MV-4-11 (cell line): ENCODE results near the gene ZC3H18.
A peak's percentile ranks its signal among the peaks of the same experiment; 100 is the strongest.

Experiments used
- DNase-seq: peaks from one replicate; lab custom pipeline; 2025; lab: John Stamatoyannopoulos, UW

ZC3H18 gene

DNA sequence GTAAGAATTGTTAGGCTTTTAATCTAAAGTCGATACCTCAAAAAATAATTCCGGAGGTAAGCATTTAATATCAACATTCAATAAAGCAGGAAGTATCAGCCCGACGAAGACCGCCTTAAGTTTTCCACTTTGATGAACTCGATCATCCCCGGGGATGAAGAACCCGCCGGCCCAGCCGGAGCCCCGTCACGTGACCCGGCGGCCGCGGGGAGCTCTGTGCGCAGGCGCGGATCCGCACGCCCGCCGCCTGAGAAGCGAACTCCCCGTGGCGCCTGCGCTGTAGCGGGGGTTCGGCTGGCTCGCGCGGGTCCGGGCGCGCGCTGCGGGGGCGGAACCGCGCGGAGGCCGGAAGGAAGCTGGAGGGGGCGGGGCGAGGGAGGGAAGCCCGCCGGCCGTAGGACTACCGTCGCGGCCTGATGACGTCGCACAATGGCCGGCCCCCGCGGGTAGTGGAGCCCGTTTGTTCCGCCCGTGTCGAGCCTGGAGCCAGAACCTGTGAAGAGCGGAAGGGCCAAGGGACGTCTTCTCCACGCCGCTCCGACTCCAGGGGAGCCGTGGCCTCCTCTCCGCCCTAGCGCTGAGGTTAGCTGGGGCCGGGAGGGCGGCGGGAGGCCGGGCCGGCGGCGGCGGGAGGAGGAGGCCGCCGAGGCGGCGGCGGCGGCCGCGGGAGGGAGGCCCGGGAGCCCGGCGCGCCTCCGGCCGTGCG, at the start of gene ZC3H18:
Gene ZC3H18 (plus strand): TSS at position 419 of the 706 bp plus-strand sequence. CDS start 6,721 bp downstream, outside the sequence.
- DNase-seq = peak; percentile 88

DNA sequence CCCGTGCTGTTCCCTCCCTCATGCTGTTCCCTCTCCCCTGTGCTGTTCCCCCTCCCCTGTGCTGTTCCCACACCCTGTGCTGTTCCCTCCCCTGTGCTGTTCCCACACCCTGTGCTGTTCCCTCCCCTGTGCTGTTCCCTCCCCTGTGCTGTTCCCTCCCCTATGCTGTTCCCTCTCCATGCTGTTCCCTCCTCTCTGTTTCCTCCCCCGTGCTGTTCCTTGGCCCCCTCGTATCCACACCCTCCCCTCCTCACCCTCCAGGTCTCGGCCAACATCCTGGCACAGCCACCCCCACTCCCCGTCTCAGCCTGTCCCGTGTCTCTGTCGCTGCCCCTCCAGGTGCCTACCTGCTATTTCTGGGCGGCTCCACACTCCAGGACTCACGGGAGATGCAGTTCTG, 48.5 kb upstream of the ZC3H18 start:
- DNase-seq = no peak

DNA sequence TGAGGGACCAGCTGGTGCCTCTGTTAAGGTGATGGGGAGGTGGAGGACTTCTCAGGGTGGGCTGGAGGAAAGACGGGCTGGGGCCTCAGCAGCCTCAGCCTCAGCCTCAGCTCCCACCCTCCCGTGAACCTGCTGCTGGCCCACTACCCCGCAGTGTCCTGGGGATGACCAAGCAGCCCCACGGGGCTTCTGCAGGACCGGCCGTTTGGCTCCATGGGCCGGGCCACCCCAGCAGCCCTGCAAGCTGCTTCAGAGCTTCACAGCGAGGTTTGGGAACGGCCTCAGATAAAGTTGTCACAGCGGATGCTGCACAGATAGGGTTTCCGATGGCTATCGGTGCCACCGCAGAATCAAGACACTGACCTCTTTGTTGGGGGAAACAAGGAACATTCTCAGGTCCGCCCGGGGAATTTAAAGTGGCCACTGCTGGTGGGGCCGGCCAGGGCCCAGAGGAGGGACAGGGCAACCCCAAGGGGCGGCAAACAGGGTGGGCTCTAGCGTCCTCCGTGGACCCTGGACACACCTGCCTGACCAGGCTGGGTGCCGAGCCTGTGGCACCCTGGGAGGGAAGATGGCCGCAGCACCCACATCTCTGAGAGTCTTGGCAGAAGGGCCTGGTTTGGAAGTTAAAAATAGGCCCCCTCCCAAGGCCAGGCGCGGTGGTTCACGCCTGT, 47.8 kb upstream of the ZC3H18 start:
- DNase-seq = no peak

DNA sequence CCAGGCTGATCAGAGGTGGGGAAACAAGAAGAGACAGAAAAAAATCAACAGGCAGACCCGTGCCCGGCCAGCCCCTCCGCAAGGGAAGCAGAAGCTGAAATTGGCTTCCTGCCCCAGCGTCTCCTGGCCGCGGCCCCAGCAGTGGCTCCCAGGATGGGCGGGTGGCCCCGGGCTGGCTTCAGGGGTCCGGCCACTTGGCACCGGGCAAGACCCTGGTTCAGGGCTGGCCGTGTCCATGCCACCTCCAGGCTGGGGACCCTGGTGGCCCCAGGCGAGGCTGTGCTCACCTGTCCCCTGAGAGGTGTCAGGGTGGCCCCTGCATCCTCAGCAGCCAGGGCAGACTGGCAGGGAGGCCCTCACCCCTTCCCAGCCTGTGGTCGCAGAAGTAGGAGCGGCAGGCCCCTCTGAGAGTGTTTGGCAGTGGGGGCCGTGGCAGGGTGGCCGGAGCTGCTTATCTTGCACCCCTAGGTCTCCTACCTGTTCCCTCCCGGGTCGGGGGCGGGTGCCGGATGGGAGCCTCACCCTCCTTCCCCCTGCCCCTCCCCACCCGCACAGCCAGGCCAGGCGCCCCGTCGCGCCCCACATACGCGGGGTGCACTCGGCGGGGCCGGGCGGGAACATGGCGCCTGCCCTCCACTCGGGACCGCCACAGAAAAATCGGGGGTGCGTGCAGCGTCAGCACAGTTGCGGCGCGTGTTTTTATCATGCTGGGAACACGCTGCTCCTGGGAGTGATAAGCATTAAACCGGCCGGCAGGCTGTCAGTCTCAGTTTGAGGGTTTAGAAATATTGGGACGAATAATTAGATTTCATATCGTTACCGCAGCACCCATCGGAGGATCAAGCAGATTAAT, 46.7 kb upstream of the ZC3H18 start:
- no peak for DNase-seq

DNA sequence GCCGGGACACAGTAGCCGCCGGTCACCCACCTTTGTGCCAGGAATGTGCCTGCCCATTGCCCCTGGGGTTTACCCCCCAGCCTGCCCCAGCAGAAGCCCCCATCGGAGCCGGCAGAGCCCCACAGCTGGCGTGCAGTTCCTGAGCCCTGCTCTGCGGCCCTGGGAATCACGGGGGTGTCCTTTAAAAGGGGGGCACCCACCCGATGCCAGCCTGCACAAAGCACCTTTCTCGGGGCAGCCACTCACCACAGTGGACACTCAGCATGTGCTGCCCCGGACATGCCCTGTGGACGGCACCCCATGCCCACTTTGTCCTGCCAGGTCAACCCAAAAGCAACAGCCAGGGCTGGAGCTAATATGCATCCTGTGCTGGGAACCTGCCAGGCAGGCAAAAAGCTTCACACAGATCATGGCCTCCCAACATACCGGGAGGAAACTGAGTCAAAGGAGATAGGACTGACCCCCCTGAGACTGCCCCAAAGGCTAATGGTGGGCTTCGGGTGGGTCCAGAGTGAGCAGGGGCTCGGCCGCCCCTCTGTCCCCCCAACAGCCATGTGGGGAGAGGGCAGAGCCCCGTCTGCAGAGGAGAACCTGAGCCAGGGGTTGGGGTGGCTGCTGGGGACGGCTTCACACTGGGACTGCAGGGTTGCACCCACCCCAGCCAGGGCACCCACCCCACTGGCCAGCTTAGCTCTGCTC, 45.8 kb upstream of the ZC3H18 start:
- no peak for DNase-seq

DNA sequence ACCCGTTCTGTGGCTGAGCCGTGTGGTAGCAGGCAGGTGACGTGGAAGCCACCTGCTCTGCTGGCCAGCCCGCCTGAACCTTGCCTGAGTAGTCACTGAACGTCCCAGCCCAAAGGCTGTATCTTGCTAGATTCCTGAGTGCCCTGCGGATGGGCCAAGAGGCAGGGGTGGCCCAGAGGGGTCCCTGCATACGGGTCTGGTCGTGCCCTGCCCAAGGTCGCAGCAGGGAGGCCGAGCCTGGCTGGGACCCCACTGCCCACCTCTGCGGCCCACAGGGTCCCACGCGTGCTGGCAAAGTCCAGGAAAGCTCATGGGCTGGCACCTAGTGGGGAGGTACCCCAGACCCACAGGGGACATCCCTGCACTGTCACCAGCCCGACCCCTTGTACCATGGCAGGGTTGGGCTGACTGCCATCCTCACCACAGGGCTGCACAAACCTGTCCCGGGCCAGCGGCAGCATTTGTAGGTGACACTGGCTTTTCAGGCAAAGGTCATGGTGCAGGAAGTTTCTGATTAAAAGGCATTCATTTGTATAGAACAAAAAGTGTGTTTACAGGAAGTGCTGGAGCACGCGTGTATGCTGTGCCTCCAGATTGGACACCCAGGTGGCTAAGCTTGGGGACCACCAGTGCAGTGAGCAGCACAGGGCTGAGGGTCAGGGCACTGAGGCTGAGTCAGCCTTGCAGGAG, 45.1 kb upstream of the ZC3H18 start:
- DNase-seq = no peak

DNA sequence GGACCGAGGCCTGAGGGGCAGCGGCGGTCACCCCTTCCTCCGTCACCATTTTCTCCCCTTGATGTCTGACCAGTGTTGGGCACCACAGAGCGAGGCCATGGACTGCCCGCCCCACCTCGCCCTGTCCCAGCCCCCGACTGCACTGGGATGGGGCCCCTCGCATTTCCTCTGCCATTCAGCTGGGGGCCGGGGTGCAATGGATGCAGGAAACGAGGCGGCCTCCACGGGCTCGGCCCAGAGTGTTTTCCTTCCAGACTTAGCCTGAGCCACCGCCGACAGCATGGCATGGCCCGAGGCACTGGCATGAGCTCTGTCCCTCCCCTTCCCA, 44.6 kb upstream of the ZC3H18 start:
- no peak for DNase-seq

DNA sequence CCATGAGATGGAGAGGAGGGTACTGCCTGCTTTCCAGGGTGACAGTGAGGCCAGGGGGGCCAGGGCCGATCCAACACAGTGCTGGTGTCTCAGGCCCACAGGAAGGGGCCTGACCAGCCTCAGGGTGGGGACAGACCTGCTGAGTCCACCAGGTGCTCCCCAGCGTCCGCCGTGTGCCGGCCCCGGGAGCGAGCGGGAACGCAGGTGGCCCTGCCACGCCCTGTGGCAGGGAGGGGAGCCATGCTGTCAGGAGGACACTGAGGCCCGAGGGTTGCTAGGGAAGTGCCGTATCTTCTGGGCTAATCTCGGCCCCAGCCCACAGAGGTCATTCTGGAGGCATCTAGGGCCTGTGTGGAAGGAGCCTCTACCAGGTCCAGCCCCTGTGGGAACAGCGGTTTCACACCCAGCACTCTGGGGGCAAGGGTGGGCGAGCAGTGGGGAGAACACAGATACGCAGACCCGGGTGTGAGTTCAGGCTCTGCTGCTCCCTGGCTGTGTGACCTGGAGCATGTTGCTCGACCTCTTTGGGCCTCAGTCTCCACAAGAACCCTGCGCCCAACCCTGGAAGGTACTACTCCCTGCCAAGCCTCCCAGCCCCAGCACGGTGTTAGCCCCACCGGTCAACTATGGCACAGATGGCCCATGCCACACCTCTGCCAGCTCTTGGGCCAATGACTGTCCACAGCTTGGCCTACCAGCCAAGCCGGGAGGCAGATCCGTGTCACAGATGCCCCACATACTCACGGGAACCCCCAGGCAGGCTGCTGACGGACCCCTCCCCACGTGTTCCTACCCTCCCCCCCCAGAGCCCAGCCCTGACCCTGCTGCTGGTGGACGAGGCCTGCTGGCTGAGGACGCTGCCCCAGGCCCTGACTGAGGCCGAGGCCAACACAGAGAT, 43.9 kb upstream of the ZC3H18 start:
- peak; percentile 51 for DNase-seq

DNA sequence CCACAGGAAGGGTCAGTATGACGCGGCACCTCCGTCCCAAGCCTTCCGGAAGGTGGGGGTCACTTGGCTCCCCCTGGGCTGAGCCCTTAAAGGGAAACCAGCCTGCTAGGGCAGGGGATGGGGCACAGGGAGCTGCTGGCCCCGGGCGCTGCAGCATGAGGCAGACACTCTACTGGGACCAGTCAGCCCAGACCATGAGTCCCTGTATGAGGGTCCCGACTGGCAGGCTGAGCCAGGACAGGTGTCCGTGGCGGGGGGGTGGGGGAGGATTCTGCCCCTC, 43.4 kb upstream of the ZC3H18 start:
- DNase-seq = no peak

DNA sequence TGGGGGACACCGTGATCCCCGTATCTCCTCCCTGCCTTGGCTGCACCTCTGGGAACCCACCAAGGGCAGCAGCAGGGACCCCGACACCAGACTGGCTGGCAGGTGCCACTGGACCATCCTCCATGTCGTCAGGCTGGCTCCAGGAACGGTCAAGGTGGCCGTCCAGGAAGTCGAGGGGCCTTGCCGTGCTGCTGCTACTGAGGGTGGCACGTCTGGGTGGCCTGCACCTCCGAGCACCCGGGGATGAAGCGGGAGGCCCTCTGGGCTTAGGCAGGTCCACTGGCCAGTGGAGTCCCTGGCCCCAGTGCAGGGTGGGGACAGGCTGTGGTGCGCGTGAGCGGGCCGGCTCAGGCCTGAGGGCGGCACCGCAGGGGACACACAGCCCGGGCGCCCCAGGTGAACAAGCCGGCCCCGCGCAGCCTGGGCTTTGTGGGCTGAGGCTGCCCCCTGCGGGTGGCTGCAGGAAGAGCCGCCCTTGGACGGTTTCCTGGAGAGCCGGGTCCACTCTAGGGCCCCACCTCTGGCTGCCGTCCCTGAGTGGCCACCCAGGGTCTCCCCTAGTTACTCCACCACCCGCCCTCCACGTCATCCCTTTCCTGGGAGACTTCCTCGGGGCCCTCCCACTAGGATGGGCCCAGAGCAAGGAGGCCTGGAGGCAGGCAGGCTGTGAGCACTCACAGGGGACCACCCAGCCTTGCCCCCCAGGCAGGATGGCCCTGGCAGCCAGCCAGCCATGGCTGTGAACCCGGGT, 42.8 kb upstream of the ZC3H18 start:
- DNase-seq = peak; percentile 17

DNA sequence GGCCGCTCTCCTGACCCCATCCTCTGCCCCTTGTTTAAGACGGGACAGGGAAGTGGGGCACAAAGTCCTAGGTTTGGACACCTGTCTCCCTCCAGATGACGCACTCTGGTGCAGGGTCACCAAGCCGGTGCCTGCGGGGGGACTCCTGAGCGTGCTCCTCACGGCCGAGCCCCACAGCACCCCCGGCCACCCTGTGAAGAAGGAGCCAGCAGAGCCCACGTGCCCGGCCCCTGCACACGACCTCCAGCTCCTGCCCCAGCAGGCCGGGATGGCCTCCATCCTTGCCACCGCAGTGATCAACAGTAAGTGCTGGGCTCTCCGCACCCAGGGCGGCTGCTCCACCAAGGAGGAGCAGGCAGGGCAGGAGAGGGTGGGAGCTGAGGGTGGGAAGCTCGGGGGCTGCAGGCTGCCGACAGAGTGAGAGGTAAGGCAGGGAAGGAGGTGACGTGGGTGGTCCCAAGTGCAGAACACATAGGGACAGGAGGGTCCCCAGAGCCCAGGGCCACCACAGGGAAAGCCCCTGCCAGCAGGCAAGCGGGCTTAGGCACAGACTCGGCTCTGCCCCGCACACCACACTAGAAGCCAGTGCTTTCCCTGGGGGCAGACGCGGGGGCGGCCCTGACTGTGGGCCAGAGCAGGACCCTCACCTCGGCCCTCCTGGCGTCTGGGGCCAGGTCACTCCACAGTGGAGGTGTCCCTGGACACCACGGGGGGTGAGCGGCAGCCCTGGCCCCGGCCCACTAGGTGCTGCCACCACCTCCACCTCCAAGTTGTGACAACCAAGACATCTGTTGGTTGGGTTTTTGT, 42.1 kb upstream of the ZC3H18 start:
- no peak for DNase-seq

DNA sequence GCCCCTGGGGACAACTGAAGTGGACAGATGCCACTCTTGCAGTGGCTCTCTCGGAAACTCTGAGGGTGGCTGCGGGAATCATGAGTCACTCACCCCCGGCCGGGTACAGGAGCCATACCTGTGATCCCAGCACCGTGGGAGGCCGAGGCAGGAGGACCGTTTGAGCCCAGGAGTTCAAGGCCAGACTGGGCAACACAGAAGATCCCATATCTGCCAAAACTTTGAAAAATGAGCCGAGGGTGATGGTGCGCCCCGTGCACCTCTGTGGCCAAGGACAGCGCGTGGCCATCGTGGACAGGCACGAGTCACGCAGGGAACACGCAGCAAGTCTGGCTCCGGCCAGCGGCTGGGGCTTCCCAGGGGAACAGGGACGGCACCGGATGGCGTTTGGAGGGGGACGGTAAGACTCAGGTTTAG, 41.3 kb upstream of the ZC3H18 start:
- DNase-seq = no peak

DNA sequence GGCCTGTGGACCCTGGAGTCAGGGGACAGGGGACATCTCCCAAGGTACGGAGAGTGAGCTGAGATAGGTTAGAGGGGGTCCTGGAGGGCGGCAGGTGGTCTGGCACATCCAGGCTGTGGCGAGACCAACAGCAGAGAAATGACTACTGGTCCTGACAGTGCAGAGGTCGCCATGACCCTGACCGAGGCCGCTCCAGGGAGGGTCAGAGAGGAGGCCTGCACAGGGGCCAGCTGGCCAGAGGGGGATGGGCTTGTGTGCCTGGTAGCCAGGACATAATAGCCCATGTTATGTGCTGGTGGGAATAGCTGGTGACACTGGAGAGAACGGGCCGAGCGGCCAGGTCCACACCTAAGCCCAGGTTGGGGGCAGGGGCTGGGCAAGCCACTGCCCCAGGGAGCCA, 40.6 kb upstream of the ZC3H18 start:
- no peak for DNase-seq

DNA sequence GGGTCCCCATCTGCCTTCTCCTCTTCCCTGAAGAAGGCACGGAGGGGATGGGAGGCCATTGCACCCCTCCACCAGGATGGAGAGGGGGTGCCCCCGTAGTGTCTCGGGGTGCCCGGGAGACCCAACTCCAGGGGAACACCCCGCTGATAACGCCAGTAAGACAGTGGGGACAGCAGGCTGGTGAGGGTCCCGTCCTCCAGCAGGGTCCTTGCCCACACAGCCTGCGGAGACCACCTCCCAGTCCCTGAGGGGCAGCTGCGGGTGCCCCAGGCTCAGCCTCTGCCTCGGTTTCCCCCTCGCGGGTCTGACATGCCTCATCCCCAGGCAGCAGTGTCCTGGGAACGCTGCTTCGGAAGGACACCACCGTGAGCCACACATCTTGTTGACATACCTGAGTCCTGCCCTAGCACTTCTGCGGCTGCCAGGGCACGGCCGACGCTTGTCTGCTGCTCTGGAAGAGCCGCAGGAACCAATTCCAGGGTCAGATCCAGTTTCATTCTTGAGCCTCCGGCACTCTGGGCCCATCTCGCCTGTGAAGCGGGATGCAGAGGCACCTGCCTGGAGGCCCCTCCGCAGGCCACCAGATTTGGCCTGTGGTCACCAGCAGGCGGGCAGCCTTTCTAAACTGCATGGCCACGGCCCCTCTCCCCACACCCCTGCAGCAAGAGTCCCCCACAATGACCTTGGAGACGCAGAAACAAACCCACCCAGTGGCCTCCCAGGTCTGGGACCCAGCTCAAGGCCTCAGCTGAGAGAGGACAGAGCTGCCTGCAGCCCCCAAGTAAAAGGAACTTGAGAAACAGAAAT, 39.9 kb upstream of the ZC3H18 start:
- DNase-seq = no peak

DNA sequence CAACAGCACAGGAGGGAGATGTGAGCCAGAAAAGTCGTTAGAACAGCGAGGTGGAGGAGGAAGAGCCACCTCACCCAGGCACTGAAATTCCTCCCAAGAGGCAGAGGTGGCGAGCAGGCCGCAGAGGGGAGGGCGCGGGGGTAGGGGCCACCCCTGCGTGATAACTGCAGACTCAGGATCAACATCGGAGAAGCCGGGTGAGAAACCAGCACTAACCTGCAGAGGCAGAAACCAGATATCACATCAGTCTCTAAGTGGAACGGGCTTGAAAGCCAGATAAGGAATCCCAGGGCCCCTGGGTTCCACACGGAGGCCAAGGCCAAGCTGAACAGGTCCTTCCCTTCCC, 39.4 kb upstream of the ZC3H18 start:
- no peak for DNase-seq

DNA sequence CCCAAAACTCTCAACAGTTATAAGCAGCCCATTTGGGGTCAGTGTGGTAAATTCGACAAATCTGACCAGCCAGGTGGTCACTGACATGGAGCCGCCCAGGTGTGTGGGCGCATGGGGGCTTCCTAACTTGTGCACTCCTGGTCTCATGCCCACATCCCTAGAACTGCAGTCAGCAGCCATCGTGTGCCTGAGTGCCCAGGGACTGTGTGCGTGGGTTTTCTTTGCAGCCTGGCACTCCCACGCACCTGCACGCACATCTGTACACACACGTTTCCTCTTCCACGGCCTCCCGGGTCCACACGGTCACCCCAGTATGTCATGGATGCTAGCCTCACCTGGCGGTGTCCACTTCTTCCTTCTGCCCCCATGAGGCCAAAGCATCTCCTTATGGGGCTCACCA, 38.9 kb upstream of the ZC3H18 start:
- no peak for DNase-seq

DNA sequence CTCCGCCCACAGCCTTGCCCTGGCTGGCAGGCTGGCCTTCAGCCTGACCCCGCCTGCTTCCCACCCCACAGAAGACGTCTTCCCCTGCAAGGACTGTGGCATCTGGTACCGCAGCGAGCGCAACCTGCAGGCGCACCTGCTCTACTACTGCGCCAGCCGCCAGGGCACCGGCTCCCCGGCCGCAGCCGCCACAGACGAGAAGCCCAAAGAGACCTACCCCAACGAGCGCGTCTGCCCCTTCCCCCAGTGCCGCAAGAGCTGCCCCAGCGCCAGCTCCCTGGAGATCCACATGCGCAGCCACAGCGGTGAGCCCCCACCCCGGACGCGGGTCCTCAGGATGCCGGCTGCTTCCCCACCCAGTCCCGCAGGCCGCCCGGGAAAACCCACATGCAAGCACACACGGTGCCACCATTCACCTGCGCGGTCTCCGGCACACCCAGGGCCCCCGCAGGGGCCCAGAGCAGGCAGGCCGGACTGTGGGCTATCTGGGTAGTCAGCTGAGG, 38.2 kb upstream of the ZC3H18 start:
- DNase-seq = no peak

DNA sequence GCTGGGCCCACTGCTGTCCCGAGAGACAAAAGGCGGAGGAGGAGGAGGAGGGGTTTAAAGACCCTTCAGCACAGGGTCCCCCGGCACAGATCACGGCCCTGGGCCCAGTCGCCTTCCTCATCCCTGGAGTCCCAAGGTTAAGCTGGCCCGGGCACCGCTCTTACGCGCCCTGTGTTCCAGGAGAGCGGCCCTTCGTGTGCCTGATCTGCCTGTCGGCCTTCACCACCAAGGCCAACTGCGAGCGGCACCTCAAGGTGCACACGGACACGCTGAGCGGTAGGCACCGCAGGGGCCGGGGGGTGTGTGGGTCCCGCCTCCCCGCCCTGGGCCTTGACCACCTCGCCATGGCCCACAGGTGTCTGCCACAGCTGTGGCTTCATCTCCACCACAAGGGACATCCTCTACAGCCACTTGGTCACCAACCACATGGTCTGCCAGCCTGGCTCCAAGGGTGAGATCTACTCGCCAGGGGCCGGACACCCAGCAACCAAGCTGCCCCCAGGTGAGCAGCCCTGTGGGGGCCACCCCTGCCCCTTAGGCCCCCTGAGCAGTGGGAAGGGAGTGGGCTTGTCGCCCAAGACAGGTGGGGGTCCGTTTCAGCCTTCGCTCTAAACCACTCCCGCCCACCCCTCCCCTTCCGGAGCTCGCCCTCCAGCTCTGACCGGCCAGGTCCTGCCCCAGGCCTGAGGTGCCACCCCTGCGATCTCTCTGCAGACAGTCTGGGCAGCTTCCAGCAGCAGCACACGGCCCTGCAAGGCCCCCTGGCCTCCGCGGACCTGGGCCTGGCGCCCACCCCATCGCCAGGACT, 37.6 kb upstream of the ZC3H18 start:
- DNase-seq = no peak
